ENCODE results near the gene ASCL4. TPM values are rescaled to one million over a fixed set of nuclear protein-coding genes. Genes with fewer than 3 reads are reported as not detected.

The ASCL4 gene
- total RNA-seq, 1 experiment from 2014 or later, result not detected

DNA sequence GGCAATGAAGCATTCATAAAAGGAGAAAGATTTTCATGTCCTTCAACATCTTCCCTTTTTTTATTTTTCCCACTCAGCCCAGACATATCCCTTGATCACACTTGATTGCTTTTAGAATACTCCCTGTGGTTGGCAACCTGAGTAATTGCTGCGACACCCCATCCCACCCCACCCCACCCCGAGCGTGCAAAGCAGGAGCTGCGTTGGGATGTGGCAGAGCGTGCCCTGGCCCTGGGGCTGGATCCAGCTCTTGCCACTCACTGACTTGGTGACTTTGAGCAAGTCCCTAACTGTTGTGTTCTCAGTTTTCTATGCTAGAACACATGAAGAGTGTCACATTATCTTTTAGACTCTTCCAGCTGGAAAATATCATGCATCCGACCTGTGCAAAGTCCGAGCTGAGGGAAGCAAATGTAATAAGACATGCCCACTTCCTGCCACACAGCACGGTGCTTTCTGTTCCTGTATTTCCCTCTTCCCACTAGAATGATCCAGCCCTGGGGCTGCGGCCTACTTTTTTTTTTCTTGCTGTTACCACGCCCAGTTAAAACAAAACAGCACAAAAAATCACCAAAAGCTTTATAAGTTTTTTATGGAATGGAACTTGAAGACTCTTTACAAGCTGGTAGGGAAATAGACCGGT lies 4.0 kb downstream of the ASCL4 start:
- DNase-seq (ENCODE audit: low read depth), result no peak

DNA sequence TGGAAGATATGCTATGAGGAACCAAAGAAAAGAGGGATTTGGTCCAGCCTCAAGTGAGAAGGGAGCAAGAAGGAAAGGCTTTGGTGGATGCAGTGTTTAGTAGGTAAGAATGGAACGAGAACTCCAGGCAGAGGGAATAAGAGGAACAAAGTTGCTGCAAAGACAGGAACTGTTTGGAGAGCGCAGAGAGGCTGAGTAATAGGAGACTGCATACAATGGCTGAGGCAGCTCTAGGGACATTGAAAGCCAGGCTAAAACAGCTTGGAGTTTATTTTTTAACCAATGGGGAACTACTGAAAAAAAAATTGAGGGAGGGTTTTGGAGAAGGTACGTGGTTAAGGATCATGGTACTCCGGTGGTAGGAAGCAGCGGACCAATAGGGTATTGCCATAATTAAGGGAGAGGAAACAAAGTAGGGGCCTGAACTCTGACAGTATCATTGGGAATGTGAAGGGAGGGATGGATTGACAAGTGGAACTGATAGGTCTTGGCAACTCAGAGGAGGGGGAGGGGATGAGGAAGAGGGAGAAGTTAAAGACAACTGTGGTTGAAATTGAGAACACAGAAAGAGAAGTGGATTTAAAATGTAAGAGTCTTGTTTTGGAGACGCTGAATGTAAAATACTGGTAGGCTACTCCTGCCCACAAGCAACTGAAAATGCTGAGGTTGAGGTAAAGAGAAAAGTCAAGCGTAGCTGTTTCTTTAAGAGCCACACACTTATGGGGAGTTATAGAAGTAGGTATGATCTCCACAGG lies 4.8 kb downstream of the ASCL4 start:
- DNase-seq (ENCODE audit: low read depth), result no peak

DNA sequence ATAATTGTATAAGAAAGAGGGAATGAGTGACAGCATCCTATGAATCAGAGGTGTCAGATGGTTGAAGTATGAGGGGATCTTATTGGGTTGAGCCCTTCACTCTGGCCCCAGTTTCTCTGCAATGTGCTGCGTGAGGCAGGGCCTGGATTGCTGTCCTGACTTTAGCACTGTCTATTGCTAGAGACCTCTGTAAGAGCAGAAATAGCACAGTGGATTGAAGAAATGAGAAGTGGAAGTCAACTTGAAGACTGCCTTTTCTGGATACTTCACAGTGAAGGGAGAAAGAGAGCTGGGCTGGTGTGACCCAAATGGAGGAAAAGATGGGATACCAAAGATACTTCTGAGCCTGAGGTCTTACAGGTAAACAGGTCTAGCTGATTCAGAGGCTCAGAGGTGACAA lies 5.8 kb downstream of the ASCL4 start:
- no peak for DNase-seq (ENCODE audit: low read depth)

DNA sequence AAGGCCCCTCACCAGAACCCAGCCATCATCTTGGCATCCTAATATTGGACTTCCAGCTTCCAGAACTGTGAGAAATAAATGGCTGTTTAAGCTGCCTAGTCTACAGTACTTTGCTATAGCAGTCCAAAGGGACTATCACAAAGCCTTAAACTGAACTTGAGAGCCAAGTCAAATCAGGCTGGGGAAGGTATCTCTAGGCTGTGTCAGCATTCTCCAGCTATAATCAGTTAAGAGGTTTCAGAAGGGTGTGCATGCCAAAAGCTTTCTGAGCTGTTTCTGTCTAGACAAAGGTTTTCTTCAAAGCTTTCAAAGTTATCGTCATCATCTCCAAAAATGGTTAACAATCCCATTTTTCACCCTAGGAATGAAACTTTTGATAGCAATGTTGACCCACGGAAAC lies 7.6 kb downstream of the ASCL4 start:
- DNase-seq (ENCODE audit: low read depth), result no peak

DNA sequence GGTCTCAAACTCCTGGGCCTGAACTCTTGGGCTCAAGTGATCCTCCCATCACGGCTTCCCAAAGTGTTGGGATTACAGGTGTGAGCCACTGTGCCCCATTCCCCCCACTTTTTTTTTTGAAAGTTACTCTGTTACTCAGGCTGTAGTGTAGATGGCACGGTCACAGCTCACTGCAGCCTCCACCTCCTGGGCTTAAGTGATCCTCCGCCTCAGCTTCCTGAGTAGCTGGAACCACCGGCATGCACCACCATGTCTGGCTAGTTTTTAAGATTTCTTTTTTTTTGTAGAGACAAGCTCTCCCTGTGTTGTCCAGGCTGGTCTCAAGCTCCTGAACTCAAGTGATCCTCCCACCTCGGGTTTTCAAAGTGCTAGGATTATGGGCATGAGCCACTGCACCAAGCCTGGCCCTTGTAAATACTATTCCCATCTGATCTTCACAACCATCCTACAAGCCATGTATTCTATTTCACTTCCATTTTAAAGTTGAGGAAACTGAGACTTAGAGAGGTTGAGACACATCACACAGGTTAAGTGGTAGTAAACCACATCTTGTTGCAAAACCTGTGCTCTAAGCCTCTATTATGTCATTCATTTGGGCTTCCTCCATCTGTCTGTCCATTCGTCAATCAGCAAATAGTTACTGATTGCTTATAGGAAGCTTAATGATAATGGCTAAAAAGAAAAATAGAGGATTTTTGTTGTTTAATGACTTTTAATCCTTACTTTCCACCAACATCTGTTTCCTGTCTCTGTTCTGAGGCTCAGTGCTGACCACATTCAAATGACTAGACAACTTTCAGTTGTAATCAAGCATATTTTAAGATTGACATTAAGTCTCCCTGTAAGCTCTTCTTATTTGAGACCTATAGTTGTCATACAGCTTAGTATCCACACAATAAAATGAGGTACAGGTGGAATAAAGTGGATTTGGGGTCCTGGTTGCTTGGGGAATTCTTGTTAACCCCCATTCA lies 9.2 kb downstream of the ASCL4 start:
- no peak for DNase-seq (ENCODE audit: low read depth)

DNA sequence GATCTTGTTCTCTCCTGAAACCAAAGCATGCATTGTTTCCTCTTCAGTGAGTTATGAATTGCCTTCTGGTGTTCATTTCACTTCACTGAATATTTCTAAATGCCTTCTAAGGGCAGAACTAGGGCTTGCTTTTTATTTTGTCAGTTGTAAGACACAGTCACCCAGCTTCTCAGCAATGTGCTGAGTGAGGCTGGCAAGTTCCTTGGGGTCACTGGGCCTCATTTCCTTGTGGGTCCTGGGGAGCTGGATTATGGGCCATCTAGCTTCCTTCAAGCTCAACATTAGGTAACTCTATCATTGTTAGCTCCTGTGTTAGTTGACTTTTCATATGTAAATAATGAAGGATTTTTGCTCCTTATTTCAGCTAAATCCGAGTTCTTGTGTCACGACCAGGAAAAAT lies 13.8 kb downstream of the ASCL4 start:
- no peak for DNase-seq (ENCODE audit: low read depth)

DNA sequence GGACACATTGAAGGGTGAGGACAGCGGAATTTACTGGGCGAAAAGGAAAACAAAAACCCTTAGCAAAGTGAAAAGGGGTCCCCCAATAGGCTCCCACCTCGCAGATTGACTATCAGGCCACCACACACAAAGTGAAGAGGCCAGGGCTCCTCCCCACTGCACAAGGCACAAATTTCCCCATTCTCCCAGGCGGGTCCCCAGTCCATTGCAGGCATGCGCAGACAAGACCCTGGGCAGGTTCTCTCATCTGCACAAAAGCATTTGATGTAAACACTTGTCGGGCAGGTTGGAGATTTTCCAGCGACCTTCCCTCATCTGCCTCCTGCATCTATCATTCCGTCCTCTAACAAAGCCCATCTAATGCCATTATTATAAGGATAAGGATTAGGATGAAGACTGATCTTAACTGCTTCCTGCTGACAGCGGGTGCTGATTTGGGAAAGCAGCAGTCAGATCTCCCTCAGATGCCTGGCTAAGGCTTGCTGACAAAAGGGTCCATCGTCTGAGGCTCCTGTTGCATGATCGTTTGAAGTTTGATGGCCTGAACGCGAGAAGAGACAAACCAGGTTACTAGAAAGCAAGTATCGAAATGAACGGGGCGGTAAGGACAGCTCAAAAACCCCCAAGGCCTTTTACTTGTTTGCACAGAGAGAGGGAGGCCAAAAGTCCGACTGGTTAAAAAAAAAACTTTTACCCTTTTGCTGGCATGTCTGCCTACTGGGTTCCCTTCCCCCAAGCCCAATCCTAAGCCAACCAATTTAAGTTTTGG lies 14.4 kb downstream of the ASCL4 start:
- no peak for DNase-seq (ENCODE audit: low read depth)

DNA sequence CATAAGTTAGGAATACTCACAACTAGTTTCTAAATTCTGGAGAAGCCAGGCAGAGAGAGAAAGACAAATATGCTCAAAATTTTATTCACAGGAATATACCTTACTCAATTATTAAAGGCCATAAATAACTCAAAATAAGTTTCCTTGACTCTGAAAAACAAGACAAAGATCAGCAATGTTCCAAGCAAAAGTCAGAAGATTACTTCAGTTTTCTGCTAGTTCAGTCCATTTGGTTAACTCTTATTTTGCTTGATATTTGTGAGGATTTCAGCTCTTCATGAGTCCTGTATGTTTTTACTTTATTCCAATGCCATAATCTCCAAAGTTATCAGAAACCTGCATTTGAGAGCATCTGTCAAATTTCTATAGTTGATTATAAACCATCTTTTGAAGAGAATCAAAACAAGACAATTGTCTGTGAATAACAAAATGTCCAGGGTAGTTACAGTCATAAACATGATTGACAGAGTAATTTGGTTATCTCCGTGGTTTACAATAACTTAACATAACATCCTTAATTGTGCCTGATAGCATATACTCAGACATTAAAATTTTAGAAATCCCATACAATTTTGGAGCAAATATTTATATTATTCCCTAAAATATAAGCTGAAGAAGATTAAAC lies 17.1 kb downstream of the ASCL4 start:
- no peak for DNase-seq (ENCODE audit: low read depth)

DNA sequence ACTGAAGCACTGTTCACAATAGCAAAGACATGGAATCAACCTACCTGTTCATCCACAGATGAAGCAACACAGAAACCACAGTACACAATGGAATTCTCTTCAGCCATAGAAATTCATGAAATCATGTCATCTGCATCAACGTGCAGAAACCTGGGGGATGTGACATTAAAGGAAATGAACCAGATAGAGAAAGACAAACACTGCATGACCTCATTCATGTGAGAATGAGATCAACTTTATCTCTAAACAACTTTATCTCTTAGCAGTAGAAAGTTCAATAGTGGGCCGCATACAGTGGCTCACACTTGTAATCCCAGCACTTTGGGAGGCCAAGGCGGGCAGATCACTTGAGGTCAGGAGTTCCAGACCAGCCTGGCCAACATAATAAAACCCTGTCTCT lies 19.9 kb downstream of the ASCL4 start:
- DNase-seq (ENCODE audit: low read depth), result no peak

DNA sequence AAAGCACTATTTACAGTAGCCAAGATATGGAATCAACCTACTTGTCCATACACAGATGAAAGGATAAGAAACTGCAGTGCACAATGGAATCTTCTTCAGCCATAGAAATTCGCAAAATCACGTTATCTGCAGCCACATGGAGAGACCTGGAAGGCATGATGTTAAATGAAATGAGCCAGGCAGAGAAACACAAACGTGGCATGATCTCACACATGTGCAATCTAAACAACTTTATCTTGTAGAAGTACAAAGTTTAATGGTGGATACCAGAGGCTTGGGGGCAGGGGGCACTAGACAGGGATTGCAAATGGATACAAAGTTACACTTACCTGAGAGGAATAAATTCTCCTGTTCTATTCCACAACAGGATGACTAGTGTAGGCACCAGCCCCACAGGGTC lies 24.1 kb downstream of the ASCL4 start:
- DNase-seq (ENCODE audit: low read depth), result no peak

DNA sequence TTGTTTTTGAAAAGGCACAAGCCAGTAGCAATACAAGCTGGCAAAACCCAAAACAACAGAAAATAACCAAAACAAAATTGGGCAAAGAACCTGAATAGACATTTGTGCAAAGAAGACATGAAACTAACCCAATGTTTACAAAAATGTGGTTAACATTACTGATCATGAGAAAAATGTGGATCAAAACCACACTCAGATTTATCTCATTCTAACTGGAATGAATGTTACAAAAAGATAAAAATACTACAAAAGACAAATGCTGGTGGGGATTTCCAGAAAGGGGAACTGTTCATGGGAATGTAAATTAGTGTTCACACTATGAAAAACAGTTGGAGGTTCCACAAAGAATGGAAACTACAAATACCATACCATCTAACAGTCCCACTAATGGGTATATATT lies 26.6 kb downstream of the ASCL4 start:
- DNase-seq (ENCODE audit: low read depth), result peak; percentile 31

DNA sequence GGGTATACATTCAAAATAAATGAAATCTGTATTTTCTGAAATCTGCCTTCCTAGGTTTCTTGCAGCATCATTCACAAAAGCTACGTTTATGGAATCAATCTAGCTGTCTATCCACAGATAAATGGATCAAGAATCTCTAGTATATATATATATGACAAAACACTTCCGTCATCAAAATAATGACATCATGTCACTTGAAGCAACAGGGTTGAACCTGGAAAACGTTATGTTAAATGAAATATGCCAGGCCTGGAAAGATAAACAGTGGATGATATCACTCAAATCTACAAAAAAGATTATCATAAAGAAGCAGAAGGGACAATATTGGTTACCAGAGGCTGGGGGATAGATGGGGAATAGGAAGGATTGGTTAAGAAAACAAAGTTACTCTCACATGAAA lies 28.6 kb downstream of the ASCL4 start:
- DNase-seq (ENCODE audit: low read depth), result no peak

DNA sequence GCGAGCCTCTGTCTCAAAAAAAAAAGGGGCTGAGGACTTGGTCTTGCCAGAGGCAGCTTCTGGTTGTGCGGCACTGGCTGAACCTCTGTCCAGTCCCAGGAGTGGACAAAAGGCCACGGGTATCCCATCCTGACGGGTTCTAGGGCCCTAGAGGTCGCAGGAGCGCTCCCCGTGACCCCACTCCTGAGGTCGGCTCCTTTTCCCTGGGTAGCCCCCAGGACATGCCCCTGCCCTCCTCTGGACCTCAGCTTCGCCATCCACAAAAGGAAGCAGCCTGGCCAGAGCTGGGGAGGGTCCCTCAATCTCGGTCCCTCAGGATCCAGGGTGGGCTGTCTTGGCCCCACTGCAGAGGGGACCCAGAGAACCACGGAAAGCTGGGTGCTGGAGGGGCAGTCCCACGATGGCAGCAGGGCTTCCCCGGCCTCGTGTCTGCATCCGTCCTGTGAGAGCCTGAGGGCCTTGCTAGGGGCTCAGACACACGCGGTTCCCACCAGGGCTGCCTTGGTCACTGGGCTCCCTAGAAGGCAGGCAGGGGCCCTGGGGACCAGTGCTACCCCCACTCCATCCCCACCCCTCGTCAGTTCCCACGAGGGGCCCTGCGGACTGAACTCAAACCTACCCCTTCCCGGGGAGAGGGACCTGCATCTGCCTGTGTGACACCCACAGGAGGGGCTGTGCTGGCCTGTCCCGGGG lies 31.1 kb downstream of the ASCL4 start:
- DNase-seq (ENCODE audit: low read depth), result no peak

DNA sequence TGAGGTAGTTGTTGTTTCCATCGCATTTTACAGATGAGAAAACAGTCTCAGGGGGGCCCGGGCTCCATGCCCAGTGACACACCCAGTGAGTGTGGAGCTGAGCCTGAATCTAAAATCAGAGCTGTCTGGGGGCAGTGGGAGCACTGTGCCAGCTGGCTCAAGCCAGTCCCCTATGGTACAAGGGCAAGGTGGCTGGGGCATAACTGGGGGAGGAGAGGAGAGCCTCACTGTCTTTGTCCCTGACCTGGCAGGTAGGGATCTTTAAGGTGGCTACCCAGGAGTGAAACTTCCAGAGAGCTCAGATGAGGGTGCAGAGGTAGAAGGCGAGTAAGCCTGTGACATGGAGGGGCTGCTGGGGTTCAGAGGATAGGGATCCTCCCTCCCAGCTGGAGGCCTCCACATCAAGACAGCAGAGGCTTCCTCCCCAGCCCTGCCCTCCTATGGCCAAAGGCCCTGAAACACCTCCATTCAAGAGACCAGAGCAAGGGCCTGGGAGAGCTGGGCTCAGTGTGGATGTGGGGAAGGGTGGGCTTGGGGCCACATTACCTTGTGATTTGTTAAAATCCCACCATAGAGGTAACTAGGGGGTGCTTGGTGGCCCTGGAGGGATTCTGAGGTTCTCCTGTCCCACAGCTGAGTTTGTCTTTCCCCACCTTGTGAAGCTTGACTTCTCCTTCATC lies 33.1 kb downstream of the ASCL4 start:
- DNase-seq (ENCODE audit: low read depth), result no peak

DNA sequence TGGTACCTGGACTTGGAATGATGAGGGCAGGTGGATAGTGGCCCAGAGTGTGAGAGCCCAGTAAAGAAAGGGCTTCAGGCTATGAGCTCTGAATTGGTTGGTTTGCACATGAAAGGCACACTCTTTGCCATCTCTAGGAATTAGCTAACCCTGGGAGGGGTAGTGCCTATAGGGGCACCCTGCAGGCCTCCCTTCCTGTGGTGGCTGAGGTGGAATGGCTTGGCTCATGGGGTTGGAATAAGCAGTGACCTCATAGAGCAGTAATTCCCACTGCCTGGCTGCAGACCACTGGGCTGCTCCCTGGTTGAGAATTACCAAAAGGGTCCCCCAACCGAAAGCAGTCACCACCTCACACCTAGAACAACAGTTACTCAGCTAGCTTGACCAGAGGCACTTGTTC lies 42.7 kb downstream of the ASCL4 start:
- DNase-seq (ENCODE audit: low read depth), result no peak

DNA sequence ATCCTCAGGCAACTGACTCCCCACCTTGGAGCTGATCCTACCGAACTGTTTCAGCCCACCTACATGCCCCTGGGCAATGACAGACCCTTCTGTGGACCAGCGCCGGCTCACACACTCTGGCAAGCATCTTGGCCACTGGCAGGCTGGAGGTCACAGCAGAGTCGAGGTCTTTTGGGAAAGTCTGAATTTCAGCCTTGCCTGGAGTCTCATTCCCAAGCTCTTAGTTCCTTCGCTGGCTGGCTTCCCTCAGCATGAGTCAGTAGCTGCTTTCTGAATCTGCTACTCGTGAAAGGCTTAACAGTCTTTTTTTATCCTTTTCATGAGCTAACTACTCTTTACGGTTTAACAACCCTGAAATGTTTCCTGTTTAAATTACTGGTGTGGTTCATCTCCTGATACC lies 44.5 kb downstream of the ASCL4 start:
- DNase-seq (ENCODE audit: low read depth), result peak; percentile 69

DNA sequence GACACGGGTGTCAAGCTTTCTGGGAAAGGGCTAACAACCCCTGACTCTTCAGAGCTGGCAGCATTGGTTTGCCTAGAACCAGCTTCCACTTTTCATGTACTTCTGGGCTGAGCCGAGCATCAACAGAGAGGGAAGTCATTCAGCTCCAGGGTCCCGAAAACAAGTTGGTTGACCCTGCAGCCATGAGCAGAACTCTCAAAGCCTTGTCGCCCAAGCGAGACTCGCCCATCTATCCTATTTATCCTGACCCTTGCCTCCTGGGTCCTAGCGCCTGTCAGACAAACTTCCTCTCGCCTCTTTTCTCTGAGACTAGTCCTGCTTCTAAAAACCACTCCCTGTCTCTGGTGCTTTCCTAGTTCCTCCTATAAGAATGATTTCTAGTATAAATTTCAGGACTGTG lies 47.9 kb downstream of the ASCL4 start:
- no peak for DNase-seq (ENCODE audit: low read depth)

Measured in M059J (cell line).